GM12878 (cell line): ENCODE measurements around the gene PLAC8L1. TPM values are rescaled to one million over a fixed set of nuclear protein-coding genes. Genes with fewer than 3 reads are reported as not detected.

Experiments used
- ATAC-seq: fragments of 200-7000 bp; cut with Tn5 transposase; 3 replicates; pipeline ENCODE4 v1.9.1; 2020; ENCODE audit warnings: mild to moderate bottlenecking, moderate library complexity
- BruUV-seq: library from RNA; stranded (reverse); fragments of 400-500 nt; replicated peaks from 2 replicates; lab custom pipeline; 2021; lab: Mats Ljungman, UMichigan
- CTCF ChIA-PET: fragments of 300-600 bp; sonication (Branson Sonifier 250); formaldehyde crosslinking; extraction: SDS; loops from one replicate; lab custom pipeline; 2021; ENCODE audit warnings: inconsistent platforms; lab: Yijun Ruan, JAX
- POLR2A ChIA-PET: fragments of 350-600 bp; formaldehyde crosslinking; extraction: SDS; loops from one replicate; lab custom pipeline; 2021; ENCODE audit warnings: inconsistent platforms; lab: Charles Lee
- RAD21 ChIA-PET: fragments of 300-600 bp; sonication (Branson Sonifier 250); formaldehyde crosslinking; loops from one replicate; lab custom pipeline; 2023; ENCODE audit warnings: antibody characterized with exemption; ENCODE audit not compliant: unreplicated experiment; lab: Charles Lee
- SMC1A ChIA-PET: fragments of 300-600 bp; sonication (Branson Sonifier 250); formaldehyde crosslinking; loops from one replicate; lab custom pipeline; 2023; ENCODE audit not compliant: unreplicated experiment, uncharacterized antibody; lab: Charles Lee
- DNase-seq: peaks from one replicate; pipeline ENCODE4 v3.0.0-alpha.2; 2011; ENCODE audit warnings: low read depth, low spot score
- FAIRE-seq: peaks from 3 replicates; lab custom pipeline; 2011; peaks lifted over from hg19 to GRCh38; lab: Jason Lieb, UNC
- H2AFZ ChIP-seq: 2 replicates; pipeline ENCODE4 v1.6.0; 2011; ENCODE audit warnings: low read depth, low read length, control low read depth; ENCODE audit not compliant: control insufficient read depth
- H3K27ac ChIP-seq: 2 replicates; pipeline ENCODE4 v1.5.1; 2011; ENCODE audit warnings: control low read depth; ENCODE audit not compliant: control insufficient read depth, insufficient read depth
- H3K27me3 ChIP-seq, 2 experiments: replicated peaks in 1 of 2; 2 replicates each; pipeline versions ENCODE4 v1.6.0 to v1.6.1; 2011; ENCODE audit warnings: low read length in 1 of 2; ENCODE audit not compliant: control insufficient read depth in 2 of 2, insufficient read depth in 2 of 2
- H3K36me3 ChIP-seq, 2 experiments: 2 replicates each; pipeline ENCODE4 v1.5.1; 2011; ENCODE audit warnings: low read length in 1 of 2; ENCODE audit not compliant: control insufficient read depth in 2 of 2, insufficient read depth in 2 of 2
- H3K4me1 ChIP-seq: 2 replicates; pipeline ENCODE4 v1.6.1; 2011; ENCODE audit warnings: mild to moderate bottlenecking, low read length, moderate library complexity, mixed read lengths; ENCODE audit not compliant: control insufficient read depth, insufficient read depth
- H3K4me2 ChIP-seq: 2 replicates; pipeline ENCODE4 v1.6.0; 2011; ENCODE audit warnings: control low read depth; ENCODE audit not compliant: control insufficient read depth, insufficient read depth
- H3K4me3 ChIP-seq: fragments of 200-600 bp; sonication (generic); 2 replicates; pipeline ENCODE4 v1.5.1; 2016
- H3K79me2 ChIP-seq: 2 replicates; pipeline ENCODE4 v1.6.0; 2011; ENCODE audit warnings: low read length; ENCODE audit not compliant: control insufficient read depth, insufficient read depth
- H3K9ac ChIP-seq: 2 replicates; pipeline ENCODE4 v1.8.0; 2011; ENCODE audit warnings: low read length, control low read depth, mixed read lengths; ENCODE audit not compliant: control insufficient read depth, insufficient read depth
- H3K9me3 ChIP-seq: replicated peaks from 3 replicates; pipeline ENCODE4 v1.5.1; 2011; ENCODE audit warnings: mild to moderate bottlenecking, low read length; ENCODE audit not compliant: control insufficient read depth, insufficient read depth
- H4K20me1 ChIP-seq: 2 replicates; pipeline ENCODE4 v1.6.0; 2011; ENCODE audit not compliant: control insufficient read depth, insufficient read depth
- EED ChIP-seq: sonication (generic); IDR thresholded peaks from 2 replicates; pipeline ENCODE4 v1.6.1; 2016; ENCODE audit warnings: antibody characterized with exemption, low read depth
- FOS ChIP-seq: IDR thresholded peaks from 3 replicates; pipeline ENCODE4 v1.6.1; 2011; ENCODE audit warnings: borderline replicate concordance; ENCODE audit not compliant: insufficient read length; ENCODE audit errors: extremely low read depth
- FOXK2 ChIP-seq: fragments of 450-650 bp; IDR thresholded peaks from 2 replicates; pipeline ENCODE4 v1.6.1; 2017; ENCODE audit warnings: mild to moderate bottlenecking, moderate library complexity
- GABPA ChIP-seq: IDR thresholded peaks from 2 replicates; pipeline ENCODE4 v1.6.1; 2014; ENCODE audit warnings: antibody characterized with exemption, low read depth, mild to moderate bottlenecking, inconsistent platforms
- HSF1 ChIP-seq: fragments of 150-350 bp; IDR thresholded peaks from 2 replicates; pipeline ENCODE4 v1.6.1; 2014; ENCODE audit warnings: mild to moderate bottlenecking, low read depth, low read length
- NKRF ChIP-seq: fragments of 450-650 bp; conservative IDR thresholded peaks from 2 replicates; pipeline ENCODE4 v1.6.1; 2017; ENCODE audit warnings: mild to moderate bottlenecking, moderate library complexity
- NR2C1 ChIP-seq: fragments of 450-650 bp; IDR thresholded peaks from 2 replicates; pipeline ENCODE4 v1.6.1; 2017; ENCODE audit warnings: antibody characterized with exemption, mild to moderate bottlenecking, moderate library complexity
- RAD21 ChIP-seq: IDR thresholded peaks from 2 replicates; pipeline ENCODE4 v1.6.1; 2011; ENCODE audit warnings: mild to moderate bottlenecking, low read depth, low read length, moderate library complexity; ENCODE audit not compliant: insufficient read depth
- REST ChIP-seq: IDR thresholded peaks from 2 replicates; pipeline ENCODE4 v1.6.1; 2012; ENCODE audit warnings: mild to moderate bottlenecking, low read depth, low read length
- YBX1 ChIP-seq: fragments of 450-650 bp; IDR thresholded peaks from 2 replicates; pipeline ENCODE4 v1.6.1; 2016; ENCODE audit warnings: antibody characterized with exemption
- ZBED1 ChIP-seq: IDR thresholded peaks from 2 replicates; pipeline ENCODE4 v1.6.1; 2016; ENCODE audit warnings: borderline replicate concordance
- ZNF384 ChIP-seq: IDR thresholded peaks from 2 replicates; pipeline ENCODE4 v1.6.1; 2012; ENCODE audit warnings: low read depth, mild to moderate bottlenecking, low read length, improper control_type of control experiment, borderline replicate concordance
- WGBS: methylation state at CpG from one replicate; pipeline ENCODE4 v1.1.6; 2016; ENCODE audit warnings: low lambda C conversion rate; ENCODE audit not compliant: insufficient replicate concordance, insufficient coverage; ENCODE audit errors: missing lambda C conversion rate; 5-methylcytosine and 5-hydroxymethylcytosine counted together
- in situ Hi-C: fragments of 300-500 bp; cut with MboI; formaldehyde crosslinking; loops from 9 replicates; pipeline ENCODE4 v1.14.3; 2018; ENCODE audit warnings: mixed read lengths
- intact Hi-C: fragments of 100-400 bp; cut with micrococcal nuclease; formaldehyde crosslinking; loops from one replicate; pipeline ENCODE4 v1.14.2; 2022; ENCODE audit not compliant: unreplicated experiment
- polyA plus RNA-seq, 11 experiments: library from polyadenylated mRNA; depleted of rRNA in 4 of 11; unstranded in 6 of 11; stranded (reverse) in 5 of 11; fragments of >200 nt; fragmentation: Nextera tagmentation in 4 of 11; fragmentation: Illumina TruSeq in 1 of 11; extraction: Ambion mirVana in 4 of 11; extraction: Trizol in 1 of 11; gene quantifications; 1 replicate in 1 of 11; 2 replicates in 10 of 11; pipeline versions ENCODE4 v1.2.1 to v1.2.3, GENCODE V29; 2011 to 2016; ENCODE audit warnings: inconsistent platforms in 2 of 11, missing spikeins in 2 of 11, low read depth in 1 of 11
- total RNA-seq, 4 experiments: library from RNA; depleted of rRNA in 3 of 4; stranded (reverse); fragments of >200 nt in 3 of 4; fragmentation: Illumina TruSeq in 1 of 4; extraction: Trizol in 1 of 4; gene quantifications; 2 replicates each; pipeline versions ENCODE4 v1.2.1 to v1.2.3, GENCODE V29; 2013 to 2021

Gene PLAC8L1
- total and polyA plus RNA-seq, 10 of the 15 experiments (the other 5 are each of a cell fraction or from before 2014, with no cell fraction given): 0.17 to 0.39 (median 0.24) TPM; not detected in 4

GRCh38 chr5:146068206-146068605, 37.2 kb downstream of the PLAC8L1 start:
- no peak for FAIRE-seq
- Histone ChIP-seq H3K27me3 (no peaks in the 10 kb centered on the region), H3K79me2 (no peaks in the 10 kb centered on the region), H2AFZ (no peak overlapping the region), H3K4me1 (peaks cover 20% of the 10 kb centered on the region), H3K36me3 (no peaks in the 10 kb centered on the region), H3K9ac (no peak overlapping the region), H3K27ac (no peak overlapping the region), H3K4me3 (no peak overlapping the region), H3K9me3 (no peaks in the 10 kb centered on the region), H3K4me2 (no peak overlapping the region), H4K20me1 (no peaks in the 10 kb centered on the region)
- ATAC-seq: no peak
- WGBS: 86% methylated on average over 9 of the region's 9 CpGs
- DNase-seq: no peak
- in situ Hi-C loops (no loop called here), intact Hi-C loops (no loop called here)
- CTCF ChIA-PET: no interaction called here
- RAD21 ChIA-PET: no interaction called here
- POLR2A ChIA-PET: no interaction called here
- no TSS peak for BruUV-seq
- SMC1A ChIA-PET: no interaction called here
- TF ChIP-seq FOXK2: no peak

GRCh38 chr5:146066968-146067367, 38.4 kb downstream of the PLAC8L1 start:
- H3K27ac ChIP-seq: no peak overlapping the region
- ChIA-PET SMC1A (no interaction called here), RAD21 (no interaction called here), CTCF (no interaction called here), POLR2A (no interaction called here)
- in situ Hi-C loops (no loop called here), intact Hi-C loops (no loop called here)
- no peak for FAIRE-seq
- H2AFZ ChIP-seq: no peak overlapping the region
- no peak for DNase-seq
- peaks cover 20% of the 10 kb centered on the region for H3K4me1 ChIP-seq
- H3K79me2 ChIP-seq: no peaks in the 10 kb centered on the region
- no peaks in the 10 kb centered on the region for H3K27me3 ChIP-seq
- 0 out of 3 replicates have a peak, but pooled peaks have one; percentile 16 for ATAC-seq
- no peaks in the 10 kb centered on the region for H3K36me3 ChIP-seq
- no peak overlapping the region for H3K9ac ChIP-seq
- H4K20me1 ChIP-seq: no peaks in the 10 kb centered on the region
- no peak overlapping the region for H3K4me3 ChIP-seq
- H3K9me3 ChIP-seq: no peaks in the 10 kb centered on the region
- WGBS: 61% methylated on average over 8 of the region's 8 CpGs
- H3K4me2 ChIP-seq: no peak overlapping the region
- no TSS peak for BruUV-seq
- TF ChIP-seq YBX1 (no peak), ZBED1 (no peak), REST (no peak), GABPA (no peak), FOS (no peak), RAD21 (no peak), NR2C1 (no peak), NKRF (no peak), EED (no peak), ZNF384 (no peak), HSF1 (no peak)
